Measurements from ENCODE around the gene RALB. TPM values are rescaled to one million over a fixed set of nuclear protein-coding genes. Genes with fewer than 3 reads are reported as not detected.
A peak's percentile ranks its signal among the peaks of the same experiment; 100 is the strongest.

The RALB gene
- total RNA-seq, 1 donor from 2014 or later = 21.7 TPM

DNA sequence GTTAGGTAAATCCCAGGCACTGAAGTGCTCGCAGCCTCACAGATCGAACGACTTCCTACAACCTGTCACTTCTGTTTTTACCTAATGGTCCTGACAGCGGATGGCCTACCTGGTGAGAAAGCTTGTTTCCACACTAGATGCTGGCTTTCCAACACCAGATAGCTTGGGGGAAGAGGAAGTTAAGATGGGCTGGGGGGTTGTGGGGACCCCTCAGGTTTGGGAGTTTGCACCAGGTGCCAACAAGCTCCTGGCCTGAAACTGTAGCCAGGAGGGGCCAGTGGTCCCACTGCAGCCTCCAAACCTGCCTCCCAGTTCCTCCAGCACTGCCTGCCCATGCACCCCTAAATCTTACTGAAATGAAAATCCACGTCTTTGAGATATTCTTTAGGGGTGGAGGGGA lies 33.4 kb upstream of the RALB start:
- TF ChIP-seq, protein P1, sequence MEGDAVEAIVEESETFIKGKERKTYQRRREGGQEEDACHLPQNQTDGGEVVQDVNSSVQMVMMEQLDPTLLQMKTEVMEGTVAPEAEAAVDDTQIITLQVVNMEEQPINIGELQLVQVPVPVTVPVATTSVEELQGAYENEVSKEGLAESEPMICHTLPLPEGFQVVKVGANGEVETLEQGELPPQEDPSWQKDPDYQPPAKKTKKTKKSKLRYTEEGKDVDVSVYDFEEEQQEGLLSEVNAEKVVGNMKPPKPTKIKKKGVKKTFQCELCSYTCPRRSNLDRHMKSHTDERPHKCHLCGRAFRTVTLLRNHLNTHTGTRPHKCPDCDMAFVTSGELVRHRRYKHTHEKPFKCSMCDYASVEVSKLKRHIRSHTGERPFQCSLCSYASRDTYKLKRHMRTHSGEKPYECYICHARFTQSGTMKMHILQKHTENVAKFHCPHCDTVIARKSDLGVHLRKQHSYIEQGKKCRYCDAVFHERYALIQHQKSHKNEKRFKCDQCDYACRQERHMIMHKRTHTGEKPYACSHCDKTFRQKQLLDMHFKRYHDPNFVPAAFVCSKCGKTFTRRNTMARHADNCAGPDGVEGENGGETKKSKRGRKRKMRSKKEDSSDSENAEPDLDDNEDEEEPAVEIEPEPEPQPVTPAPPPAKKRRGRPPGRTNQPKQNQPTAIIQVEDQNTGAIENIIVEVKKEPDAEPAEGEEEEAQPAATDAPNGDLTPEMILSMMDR (IDR thresholded peaks at IDR 0.05) = no peak
- Histone ChIP-seq H3K4me1 (peaks cover 0 to 10% of the 10 kb centered on the region in 2 donors), H3K27me3 (no peaks in the 10 kb centered on the region), H3K36me3 (peaks cover 9 to 30% of the 10 kb centered on the region in 2 donors), H3K27ac (no peak overlapping the region), H3K9me3 (no peaks in the 10 kb centered on the region), H3K4me3 (no peak overlapping the region)
- DNase-seq (ENCODE audit: low spot score in 2 of 2) = no peak
- intact Hi-C loops (cut with DNase I) = no loop called here

DNA sequence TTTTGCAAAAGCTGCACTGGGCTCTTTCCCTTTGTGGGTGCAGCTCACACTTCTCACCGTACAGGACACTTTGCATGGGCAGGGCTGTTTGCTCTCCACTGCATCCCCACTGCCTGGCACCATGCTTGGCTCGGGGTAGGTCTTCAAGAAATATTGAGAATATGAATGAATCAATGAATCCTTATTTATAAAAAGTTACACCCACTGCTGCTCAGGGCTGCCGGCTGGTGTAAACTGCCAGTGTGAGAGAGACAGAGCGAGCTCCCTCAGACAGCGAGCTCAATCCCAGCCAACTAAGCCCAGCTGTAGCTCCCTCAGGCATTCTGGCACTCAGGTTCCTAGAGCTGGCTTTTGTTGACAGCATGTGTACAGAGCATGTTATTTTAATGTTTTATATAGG lies 32.9 kb upstream of the RALB start:
- H3K27ac ChIP-seq = no peak overlapping the region
- TF ChIP-seq, protein P1 (IDR thresholded peaks at IDR 0.05) = no peak
- DNase-seq (ENCODE audit: low spot score in 2 of 2) = no peak
- H3K9me3 ChIP-seq = no peaks in the 10 kb centered on the region
- peaks cover 0 to 10% of the 10 kb centered on the region in 2 donors for H3K4me1 ChIP-seq
- peaks cover 9 to 30% of the 10 kb centered on the region in 2 donors for H3K36me3 ChIP-seq
- H3K27me3 ChIP-seq = no peaks in the 10 kb centered on the region
- intact Hi-C loops (cut with DNase I) = loop anchor here (10.0 kb wide), 3 partner anchors 205 to 855 kb away; partner anchors contain the start of genes C2orf76, DBI and EPB41L5
- no peak overlapping the region for H3K4me3 ChIP-seq

DNA sequence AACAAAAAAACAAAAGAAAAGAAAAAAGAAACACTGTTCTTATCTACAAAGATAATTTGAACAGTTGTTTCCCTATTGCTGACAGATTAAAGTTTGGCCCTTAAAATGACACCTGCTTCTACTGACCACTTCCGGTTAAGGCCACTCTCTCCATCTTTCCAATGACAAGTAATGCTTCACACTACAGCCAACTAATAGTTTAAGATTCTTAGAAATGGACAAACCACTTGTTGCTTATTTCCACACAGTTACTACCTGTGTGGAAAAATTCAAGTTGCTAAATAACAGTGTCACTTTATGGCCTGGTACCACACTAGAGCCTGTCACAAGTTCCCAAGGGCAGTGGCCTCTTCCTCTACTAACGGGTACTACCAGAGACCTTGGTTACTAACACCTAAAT lies 31.9 kb upstream of the RALB start:
- peaks cover 0 to 10% of the 10 kb centered on the region in 2 donors for H3K4me1 ChIP-seq
- no peak overlapping the region for H3K27ac ChIP-seq
- intact Hi-C loops (cut with DNase I) = loop anchor here (10.0 kb wide), 3 partner anchors 206 to 856 kb away; partner anchors contain the start of genes C2orf76, DBI and EPB41L5
- peaks cover 9 to 30% of the 10 kb centered on the region in 2 donors for H3K36me3 ChIP-seq
- no peak for DNase-seq (ENCODE audit: low spot score in 2 of 2)
- H3K27me3 ChIP-seq = no peaks in the 10 kb centered on the region
- TF ChIP-seq, protein P1 (IDR thresholded peaks at IDR 0.05) = no peak
- no peaks in the 10 kb centered on the region for H3K9me3 ChIP-seq
- H3K4me3 ChIP-seq = no peak overlapping the region

DNA sequence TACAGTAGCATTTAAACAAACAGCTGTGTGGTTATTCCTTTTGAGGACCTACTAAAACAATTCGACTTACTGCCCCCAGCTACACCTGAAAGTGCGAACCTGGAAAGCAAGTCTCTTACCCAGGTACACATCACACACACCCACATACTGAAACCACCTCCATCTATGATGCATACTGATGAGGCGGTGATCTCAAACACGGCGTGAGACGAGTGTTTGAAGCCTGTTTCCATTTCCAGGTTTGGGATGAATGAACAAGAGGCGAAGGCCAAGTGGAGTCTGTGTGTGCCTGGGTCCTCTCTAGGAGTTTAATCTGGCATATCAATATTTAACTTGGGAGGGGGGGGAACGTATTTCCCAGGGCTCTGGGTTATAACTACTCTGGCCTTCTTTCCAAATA lies 31.0 kb upstream of the RALB start:
- intact Hi-C loops (cut with DNase I) = loop anchor here (2.0 to 10.0 kb wide), 4 partner anchors 207 to 857 kb away; partner anchors contain the start of genes C2orf76, DBI and EPB41L5

DNA sequence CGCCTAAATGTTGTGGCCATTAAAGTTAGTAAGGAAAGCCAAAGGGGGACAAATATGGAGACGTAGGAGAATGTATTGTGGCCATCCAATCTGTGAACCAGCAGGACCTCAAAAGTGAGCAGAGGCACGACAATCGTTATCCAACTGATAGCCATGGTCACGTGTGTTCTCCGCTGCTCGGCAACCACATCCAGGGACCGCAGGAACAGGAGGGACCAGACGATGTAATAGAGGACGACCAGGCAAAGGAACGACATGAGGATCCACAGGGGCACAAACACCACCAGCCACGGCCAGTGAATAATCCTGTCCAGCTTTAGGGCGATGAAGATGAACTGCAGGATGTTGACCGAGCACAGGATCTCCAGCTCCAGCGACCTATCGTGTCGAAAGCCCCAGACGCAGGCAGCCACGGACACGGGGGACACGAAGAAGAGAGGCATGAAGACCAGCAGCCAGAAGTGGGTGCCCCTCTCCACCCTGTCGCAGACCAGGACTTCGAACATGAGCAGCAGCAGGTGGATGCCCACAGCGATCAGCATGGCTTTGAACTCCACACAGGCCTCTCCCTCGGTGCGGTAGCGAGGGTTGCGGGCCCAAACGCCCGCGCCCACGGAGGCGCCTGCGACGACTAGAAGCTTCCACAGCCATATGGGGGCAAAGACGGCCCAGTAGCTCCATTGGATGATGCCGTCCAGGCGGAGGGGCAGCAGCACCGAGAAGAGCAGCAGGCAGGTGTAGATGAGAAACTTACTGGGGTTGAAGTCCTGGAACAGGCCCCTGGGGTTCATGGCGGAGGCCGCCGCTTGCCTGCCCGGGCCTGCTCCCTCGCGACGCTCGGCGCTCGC lies 30.2 kb upstream of the RALB start:
- Histone ChIP-seq H3K4me3 (peak overlapping the region; percentile 65 to 76), H3K4me1 (peaks cover 0 to 10% of the 10 kb centered on the region in 2 donors), H3K9me3 (no peaks in the 10 kb centered on the region), H3K27me3 (no peaks in the 10 kb centered on the region), H3K36me3 (peaks cover 9 to 30% of the 10 kb centered on the region in 2 donors), H3K27ac (peak overlapping the region; percentile 82 to 89)
- TF ChIP-seq, protein P1 (IDR thresholded peaks at IDR 0.05) = no peak
- peak in 1 of 2 donors; percentile 68 for DNase-seq (ENCODE audit: low spot score in 2 of 2)
- intact Hi-C loops (cut with DNase I) = loop anchor here (1.0 to 10.0 kb wide), 5 partner anchors 30 to 858 kb away; partner anchors contain the start of genes C2orf76, DBI, EPB41L5 and RALB

More for the DNA sequence above, 31.0 kb upstream of the RALB start:
- Histone ChIP-seq H3K27ac (no peak overlapping the region), H3K4me3 (no peak overlapping the region), H3K27me3 (no peaks in the 10 kb centered on the region), H3K9me3 (no peaks in the 10 kb centered on the region), H3K4me1 (peaks cover 0 to 10% of the 10 kb centered on the region in 2 donors), H3K36me3 (peaks cover 9 to 30% of the 10 kb centered on the region in 2 donors)
- TF ChIP-seq, protein P1 (IDR thresholded peaks at IDR 0.05) = no peak
- no peak for DNase-seq (ENCODE audit: low spot score in 2 of 2)
